Measurements from ENCODE around the gene PARD3B.

Gene PARD3B

GRCh38 chr2:205369813-205370212, 824.5 kb downstream of the PARD3B start:
- FAIRE-seq = no peak
- no peak for DNase-seq (ENCODE audit: low spot score)

- FAIRE-seq (no peak), DNase-seq (ENCODE audit: low spot score) (no peak)
Measured at GRCh38 chr2:205370726-205371125, 825.5 kb downstream of the PARD3B start.

DNA sequence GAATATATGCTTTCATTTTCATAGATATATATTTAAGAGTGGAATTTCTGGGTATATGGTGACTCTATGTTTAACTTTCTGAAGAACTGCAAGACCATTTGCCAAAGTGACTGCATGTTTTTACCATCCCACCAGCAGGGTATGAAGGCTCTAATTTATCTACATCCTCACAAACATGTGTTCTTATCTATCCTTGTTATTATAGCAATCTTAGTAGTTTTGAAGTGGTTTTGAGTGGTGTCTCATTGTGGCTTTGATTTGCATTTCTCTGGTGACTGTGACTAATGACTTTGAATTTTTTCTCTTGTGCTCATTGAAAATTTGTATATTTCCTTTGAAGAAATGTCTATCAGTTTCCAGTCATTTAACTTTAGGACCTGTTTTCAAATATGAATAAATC, 826.9 kb downstream of the PARD3B start:
- no peak for DNase-seq (ENCODE audit: low spot score)
- FAIRE-seq = no peak

GRCh38 chr2:205375461-205376448, 830.5 kb downstream of the PARD3B start:
- no peak for DNase-seq (ENCODE audit: low spot score)
- no peak for FAIRE-seq

DNA sequence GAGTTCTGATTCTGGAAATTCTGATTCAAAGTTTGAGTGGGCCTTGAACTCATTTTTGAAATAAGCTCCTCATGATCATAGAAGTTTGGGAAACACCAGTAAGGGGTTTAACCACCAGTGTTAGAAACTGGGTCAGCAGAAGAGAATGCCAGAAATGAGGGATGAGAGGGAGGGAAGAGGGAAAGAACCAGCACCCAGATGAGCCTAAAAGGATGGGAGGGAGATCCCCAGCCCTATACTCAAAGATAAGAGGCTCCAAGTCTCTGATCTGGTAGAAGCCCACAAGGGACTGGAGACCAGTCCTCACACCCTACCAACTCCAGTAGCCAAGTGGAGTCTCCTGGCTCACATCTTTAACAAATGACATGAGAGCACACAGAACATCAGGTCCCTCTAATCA, 832.0 kb downstream of the PARD3B start:
- DNase-seq (ENCODE audit: low spot score) = no peak
- no peak for FAIRE-seq

DNA sequence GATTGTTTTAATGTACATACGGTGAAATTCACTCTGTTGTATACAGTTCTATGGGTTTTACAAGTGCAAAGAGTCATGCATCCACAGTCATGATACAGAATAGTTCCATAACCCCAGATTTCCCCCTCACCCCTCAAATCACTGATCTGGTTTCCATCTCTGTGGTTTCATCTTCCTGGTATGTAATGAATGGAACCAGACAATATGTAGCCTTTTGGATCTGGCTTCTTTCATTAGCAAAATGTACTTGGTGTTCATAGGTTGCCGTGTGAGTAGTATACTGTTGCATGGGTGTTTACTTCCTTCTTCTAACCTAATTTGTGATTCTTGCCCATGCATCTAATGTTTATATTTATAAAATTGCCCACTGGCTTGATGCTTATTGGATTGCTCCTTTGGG, 838.3 kb downstream of the PARD3B start:
- FAIRE-seq = no peak
- DNase-seq (ENCODE audit: low spot score) = no peak

- FAIRE-seq (no peak), DNase-seq (ENCODE audit: low spot score) (no peak)
Measured at GRCh38 chr2:205386109-205386508, 840.8 kb downstream of the PARD3B start.

DNA sequence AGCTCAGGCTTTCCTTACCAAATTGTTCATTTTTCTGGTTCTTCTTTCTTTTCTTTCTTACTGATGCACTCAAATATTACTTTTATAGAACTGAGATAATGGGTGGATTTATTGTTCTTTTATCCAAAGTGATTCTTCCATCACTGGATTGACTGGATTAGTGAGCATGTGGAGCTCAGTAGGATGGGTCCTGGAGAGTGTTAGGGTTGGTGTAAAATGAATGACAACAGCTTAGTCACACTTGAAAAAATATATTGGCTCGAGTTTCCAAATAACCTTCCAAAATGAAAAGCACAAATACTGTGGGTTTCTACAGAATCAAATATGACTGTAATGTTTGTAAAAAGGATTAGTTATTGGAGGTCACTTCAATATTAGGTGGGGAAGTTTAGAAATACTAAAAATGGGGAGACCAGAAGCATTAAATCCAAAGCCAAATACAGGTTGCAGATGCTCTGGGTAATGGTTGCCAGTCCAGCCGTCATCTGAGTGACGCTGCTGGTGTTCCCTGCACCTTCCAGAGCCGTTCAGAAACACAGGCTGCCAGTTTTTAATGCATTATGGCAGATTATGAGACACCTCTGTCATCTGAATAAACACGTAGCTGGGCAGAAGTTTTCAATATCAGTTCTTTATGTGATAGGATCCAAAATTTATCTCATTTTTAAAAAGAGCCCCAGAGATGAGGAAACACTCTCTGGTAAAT, 842.2 kb downstream of the PARD3B start:
- no peak for FAIRE-seq

DNA sequence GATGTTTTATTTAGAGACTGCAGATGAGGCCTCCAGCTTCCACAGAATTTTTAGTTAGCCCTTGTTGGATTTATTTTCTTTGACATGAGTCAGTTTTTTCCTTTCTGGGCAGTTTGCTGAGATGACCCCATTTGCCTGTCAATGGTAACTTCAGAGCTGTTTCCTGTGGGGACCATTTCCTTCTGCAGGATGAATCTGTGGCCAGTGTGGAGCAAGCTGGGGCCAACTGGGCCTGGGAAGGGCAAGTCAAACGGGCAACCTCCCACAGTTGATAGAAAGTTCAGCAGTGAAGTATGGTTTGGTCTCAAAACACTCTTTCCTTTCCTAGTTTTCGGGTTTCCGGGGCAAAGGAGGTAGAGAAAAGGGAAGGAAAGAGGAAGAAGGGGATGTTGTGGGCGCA, 845.6 kb downstream of the PARD3B start:
- no peak for DNase-seq (ENCODE audit: low spot score)

More for the DNA sequence above, 842.2 kb downstream of the PARD3B start:
- DNase-seq (ENCODE audit: low spot score) = no peak

DNA sequence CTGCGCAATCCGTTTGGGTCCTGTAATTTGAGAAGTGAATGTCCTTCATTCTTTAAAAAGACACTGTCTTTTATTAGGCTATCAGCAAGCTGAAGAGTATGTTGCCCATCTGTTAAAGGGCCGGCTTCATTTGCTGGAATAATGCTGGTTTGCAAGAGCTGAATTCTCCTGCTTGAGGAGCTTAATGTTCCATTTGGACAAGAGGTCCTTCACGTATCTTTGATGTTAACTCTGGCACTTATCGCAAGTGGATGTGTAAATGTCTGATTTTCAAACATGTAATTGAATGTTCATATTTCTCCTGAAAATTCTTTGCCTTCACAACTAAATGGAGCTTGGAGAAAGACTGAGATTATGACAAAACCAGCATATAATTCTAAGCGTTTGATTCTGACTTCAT, 856.2 kb downstream of the PARD3B start:
- no peak for FAIRE-seq

More for the DNA sequence above, 845.6 kb downstream of the PARD3B start:
- no peak for FAIRE-seq

DNA sequence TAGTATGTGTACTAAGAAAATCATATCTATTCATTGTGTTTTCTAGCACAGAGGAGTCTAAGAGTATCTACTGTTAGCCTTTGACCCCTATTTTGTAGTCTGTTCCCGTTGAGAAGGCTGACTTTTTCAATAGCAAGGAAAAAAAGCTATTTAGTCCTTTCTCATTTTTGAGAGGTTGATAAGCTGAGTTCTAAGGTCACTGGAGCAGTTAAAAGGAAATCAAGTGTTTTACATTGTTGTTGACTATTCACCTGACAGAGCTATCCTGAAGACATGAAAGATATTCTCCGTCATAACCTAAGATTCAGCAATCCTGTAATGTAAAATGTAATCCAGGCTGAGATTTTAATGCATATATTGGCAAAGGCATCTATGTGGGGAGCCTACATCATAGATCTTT, 856.7 kb downstream of the PARD3B start:
- DNase-seq (ENCODE audit: low spot score) = no peak
- no peak for FAIRE-seq

More for the DNA sequence above, 856.2 kb downstream of the PARD3B start:
- DNase-seq (ENCODE audit: low spot score) = no peak

- no peak for FAIRE-seq
- no peak for DNase-seq (ENCODE audit: low spot score)
Measured at GRCh38 chr2:205403244-205403825, 858.1 kb downstream of the PARD3B start.

- FAIRE-seq = no peak
- peak; percentile 36 for DNase-seq (ENCODE audit: low spot score)
Measured at GRCh38 chr2:205405194-205405593, 859.9 kb downstream of the PARD3B start.

DNA sequence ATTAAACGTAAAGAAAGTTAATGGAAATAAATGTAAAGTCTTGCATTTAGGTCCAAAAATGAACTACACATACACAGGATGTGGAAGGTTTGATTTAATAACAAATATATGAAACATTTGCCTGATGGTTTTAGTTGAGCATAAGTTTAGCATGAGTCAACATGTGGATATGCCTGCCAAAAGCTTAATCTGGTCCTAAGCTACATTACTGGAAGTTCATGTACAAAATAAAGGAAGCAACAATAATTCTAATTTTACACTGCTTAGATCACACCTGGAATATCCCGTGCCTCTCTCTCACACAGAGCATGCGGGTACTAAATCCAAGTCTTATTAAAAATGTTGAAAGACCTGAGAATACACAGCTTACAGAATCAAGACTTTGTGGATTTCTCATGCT, 860.5 kb downstream of the PARD3B start:
- FAIRE-seq (no peak), DNase-seq (ENCODE audit: low spot score) (no peak)

DNA sequence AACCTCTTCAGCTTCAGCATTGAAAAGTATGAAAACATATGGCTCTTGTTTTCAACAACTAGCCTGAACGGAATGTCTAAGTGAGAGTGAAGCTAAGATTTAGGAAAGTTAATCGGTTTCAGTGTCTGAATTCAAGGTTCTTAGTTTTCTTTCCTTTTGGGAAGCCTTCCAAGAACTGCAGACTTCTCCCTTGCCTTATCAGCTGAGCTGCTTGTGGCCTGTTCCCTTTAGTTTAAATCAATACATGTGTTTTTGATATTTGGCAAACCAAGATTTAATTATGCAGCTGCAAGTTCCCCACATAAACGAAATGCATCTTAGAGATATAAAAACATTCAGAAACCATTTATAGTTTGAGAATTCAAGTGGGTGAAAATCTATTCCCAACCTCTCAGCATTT, 862.7 kb downstream of the PARD3B start:
- no peak for DNase-seq (ENCODE audit: low spot score)
- FAIRE-seq = no peak

GRCh38 chr2:205408696-205409095, 863.4 kb downstream of the PARD3B start:
- no peak for FAIRE-seq
- DNase-seq (ENCODE audit: low spot score) = no peak

DNA sequence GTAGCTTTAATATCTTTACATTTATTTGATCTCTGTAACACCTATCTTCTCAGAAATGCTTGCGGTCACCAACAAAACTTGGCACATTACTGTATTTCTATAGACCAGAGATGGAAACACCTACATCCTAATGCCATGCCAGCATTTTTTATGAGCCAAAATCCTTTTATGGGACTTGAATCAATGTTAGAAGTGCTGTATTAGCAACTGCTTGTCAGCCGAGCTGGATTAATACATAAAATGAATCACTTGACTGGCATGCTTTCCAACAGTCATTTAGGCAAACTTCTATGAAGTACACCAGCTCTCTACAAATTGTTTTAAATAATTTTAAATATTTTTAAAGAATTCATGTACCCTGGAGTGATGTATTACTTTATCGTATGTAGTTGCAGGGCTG, 864.1 kb downstream of the PARD3B start:
- FAIRE-seq (no peak), DNase-seq (ENCODE audit: low spot score) (no peak)

- DNase-seq (ENCODE audit: low spot score) (no peak), FAIRE-seq (no peak)
Measured at GRCh38 chr2:205411558-205411957, 866.3 kb downstream of the PARD3B start.

GRCh38 chr2:205424326-205424725, 879.1 kb downstream of the PARD3B start:
- FAIRE-seq = no peak
- DNase-seq (ENCODE audit: low spot score) = no peak

DNA sequence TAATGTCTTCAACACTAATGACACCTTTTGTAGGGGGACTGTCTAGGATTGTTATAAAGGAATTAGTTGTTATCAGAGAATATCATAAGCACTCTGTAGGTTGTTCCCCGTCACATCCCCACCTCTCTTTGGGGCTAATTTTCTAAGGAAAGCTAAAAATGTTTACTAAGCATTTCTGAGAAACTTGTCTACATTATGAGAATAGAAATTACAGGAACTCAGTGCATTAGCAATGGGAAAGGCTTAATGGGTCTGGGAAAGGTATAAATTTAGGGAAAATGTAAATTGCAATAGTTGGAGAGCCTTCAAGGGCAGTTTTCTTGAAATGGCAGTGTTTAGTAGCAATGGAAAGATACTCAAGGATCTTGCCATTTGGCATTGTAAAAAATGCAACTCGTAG, 879.8 kb downstream of the PARD3B start:
- DNase-seq (ENCODE audit: low spot score) (no peak), FAIRE-seq (no peak)

GRCh38 chr2:205427112-205427511, 881.8 kb downstream of the PARD3B start:
- no peak for FAIRE-seq
- no peak for DNase-seq (ENCODE audit: low spot score)

DNA sequence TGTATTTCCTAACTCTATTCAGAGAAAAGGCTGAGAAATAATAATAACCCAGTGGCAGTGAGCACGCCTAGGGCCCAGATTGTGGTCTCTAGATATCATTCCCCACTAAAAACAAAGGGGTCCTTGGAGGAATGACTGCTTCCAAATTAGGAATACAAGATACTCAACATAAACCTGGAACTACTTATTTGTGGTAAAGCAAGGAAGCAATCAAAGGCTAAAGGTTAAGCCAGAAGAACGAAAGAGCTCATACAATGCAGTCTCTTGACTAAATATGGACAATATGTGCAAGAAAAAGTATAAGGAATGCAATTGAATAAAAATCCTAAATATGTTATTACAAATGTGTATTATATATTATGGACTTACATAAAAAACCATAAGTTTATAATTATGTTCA, 883.5 kb downstream of the PARD3B start:
- FAIRE-seq (no peak), DNase-seq (ENCODE audit: low spot score) (no peak)

Measured in RCC 7860 (cell line).